ENCODE data around the gene GMEB1.

GMEB1 gene, protein sequence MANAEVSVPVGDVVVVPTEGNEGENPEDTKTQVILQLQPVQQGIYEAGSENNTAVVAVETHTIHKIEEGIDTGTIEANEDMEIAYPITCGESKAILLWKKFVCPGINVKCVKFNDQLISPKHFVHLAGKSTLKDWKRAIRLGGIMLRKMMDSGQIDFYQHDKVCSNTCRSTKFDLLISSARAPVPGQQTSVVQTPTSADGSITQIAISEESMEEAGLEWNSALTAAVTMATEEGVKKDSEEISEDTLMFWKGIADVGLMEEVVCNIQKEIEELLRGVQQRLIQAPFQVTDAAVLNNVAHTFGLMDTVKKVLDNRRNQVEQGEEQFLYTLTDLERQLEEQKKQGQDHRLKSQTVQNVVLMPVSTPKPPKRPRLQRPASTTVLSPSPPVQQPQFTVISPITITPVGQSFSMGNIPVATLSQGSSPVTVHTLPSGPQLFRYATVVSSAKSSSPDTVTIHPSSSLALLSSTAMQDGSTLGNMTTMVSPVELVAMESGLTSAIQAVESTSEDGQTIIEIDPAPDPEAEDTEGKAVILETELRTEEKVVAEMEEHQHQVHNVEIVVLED

DNA sequence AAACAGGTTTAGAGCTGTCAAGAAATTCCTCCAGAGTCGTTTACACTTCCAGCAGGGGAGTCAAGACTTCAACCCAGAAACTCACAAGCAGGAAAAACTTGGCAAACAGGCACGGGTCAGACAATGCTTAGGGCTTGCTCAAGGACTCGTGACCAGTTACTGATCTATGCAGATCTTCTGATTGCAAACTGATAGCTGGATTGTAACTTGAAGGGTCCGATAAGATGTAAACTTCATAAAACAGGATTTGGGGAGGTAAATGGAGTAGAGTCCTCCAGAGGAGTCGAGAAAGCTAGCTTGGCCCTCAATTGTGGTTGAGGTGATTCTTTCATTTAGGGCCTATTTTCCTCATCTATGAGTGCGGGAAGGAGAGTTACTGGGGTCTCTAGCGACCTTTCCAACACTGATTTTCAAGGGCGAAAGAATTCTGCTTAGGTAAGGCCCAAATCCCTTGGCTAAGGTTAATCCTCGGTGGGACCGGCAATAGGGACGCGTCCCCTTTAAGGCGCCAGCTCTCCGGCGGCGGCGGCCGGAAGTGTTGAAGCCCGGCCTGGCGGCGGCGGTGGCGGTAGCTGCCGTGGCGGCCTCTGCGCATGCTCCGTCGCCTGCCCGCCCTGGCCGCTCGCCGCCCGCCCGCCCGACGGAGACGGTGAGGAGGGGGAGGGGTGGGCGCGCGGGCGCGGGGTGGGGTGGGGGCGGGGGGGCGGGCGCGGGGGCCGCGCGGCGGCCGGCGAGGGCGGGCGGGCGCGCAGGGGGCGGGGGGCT lies at the start of gene GMEB1:
Gene GMEB1 (plus strand): TSS at position 594 of the 765 bp plus-strand sequence. CDS start 14,829 bp downstream, outside the sequence.
- DNase-seq (ENCODE audit: low spot score) = peak; percentile 96
- TF ChIP-seq CTCF (IDR thresholded peaks at IDR 0.05; ENCODE audit: extremely low read depth, missing control alignments) = no peak

DNA sequence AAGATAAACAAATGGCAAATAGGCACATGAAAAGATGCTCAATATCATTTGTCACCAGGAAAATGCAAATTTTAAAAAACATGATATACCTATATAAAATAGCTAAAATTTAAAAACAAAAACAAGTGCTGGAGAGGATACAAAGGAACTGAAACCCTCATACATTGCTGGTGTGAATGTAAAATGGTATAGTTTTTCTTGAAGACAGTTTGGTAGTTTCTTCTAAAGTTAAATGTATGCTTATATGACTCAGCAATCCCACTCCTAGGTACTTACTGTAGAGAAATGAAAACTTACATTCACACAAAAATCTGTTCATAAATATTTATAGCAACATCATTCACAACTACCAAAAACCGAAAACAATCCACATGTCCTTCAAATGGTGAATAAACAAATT lies 36.9 kb upstream of the GMEB1 start:
- no peak for TF ChIP-seq CTCF (IDR thresholded peaks at IDR 0.05; ENCODE audit: extremely low read depth, missing control alignments)
- DNase-seq (ENCODE audit: low spot score) = peak; percentile 22

GRCh38 chr1:28632560-28632959 lies 36.0 kb upstream of the GMEB1 start:
- TF ChIP-seq CTCF (IDR thresholded peaks at IDR 0.05; ENCODE audit: extremely low read depth, missing control alignments) = no peak
- no peak for DNase-seq (ENCODE audit: low spot score)

DNA sequence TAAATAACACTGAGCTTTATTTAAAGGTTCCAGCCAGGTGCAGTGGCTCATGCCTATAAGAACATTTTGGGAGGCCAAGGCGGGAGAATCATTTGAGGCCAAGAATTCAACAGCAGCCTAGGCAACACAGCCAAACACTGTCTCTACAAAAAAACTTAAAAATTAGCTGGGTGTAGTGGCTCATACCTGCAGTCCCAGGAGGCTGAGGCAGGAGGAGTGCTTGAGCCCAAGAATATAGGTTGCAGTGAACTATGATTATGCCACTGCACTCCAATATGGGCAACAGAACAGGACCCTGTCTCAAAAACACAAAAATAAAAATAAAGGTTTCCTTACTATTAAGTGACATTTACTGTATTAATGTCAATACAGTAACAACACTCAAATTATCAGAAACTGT lies 27.8 kb upstream of the GMEB1 start:
- DNase-seq (ENCODE audit: low spot score) = no peak
- peak; percentile 25 for TF ChIP-seq CTCF (IDR thresholded peaks at IDR 0.05; ENCODE audit: extremely low read depth, missing control alignments)

DNA sequence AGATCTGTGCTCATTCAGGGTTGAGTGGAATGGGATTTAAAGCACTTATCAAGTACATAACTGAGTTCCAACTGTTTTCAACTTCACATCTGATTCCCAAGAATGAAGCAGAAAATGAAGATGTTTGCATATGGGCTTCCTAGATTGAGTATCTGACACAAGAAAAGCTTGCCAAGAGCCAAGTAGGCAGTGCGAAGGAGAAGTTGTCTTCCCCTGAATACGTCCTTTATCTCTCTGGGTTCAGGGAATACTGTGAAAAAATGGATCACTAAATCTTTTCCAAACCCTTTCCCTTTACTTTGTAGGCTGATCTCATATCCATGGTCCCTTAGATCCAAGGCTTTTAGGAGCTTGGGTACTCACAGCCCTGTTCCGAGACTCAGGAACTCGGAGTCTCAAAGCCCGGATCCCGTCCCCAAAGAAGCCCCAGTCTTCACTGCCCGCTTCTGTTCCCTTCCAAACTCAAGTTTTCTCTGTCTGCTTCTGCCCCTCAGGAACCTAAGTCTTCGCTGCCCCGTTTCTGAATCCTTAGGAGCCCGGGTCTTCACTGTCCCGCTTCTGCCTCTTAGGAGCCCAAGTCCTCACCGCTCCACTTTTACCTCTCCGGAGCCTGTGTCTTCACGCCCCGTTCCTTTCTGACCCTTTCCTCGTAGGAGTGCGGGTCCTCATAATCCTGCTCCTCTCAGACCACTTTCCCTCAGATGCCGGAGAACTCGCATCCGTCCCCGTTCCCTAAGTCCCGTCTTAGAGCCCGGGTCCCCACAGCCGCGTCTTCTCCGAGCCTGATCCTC lies 26.3 kb upstream of the GMEB1 start:
- peak; percentile 29 for DNase-seq (ENCODE audit: low spot score)
- no peak for TF ChIP-seq CTCF (IDR thresholded peaks at IDR 0.05; ENCODE audit: extremely low read depth, missing control alignments)

DNA sequence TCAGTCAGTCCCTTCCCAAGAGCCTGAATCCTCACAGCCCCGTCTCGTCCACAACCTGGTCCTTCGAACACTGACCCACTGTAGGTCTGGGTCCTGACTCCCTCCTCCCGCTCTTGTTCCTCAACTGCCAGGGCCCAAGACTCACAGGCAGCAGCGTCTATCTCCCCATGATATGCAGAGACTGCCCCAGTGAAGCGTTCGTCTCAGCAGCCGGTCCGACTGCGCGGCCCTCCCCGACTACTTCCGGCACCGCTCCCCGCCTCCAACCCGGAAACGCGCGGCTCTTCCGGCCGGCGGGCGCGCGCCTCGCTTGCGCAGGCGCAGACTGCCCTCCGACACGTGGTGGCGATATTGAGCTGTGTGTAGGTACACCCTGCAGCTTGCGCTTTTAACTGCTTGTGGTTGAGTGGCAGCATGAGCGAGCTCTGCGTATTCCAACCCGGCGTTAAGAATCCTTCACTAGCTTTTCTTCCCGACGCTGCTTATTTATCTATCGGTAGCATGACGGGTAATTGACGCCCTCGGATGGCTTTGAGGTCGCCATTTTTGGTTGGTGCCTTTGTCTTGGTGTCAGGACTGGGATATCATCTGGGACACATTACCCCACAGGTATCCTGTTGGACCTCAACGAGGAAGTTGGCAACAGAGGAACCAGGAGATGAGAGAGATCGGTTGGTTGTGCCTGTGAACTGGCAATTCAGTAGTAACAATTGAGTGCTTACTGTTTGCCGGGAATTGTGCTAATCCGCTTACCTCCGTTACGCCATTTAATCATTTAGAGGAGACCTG lies 25.5 kb upstream of the GMEB1 start, which contains the start of gene TAF12:
Gene TAF12 (minus strand): TSS at position 221 of the 789 bp plus-strand sequence. CDS start 20,986 bp downstream, outside the sequence.
- TF ChIP-seq CTCF (IDR thresholded peaks at IDR 0.05; ENCODE audit: extremely low read depth, missing control alignments) = peak; percentile 38
- DNase-seq (ENCODE audit: low spot score) = peak; percentile 87

All from GM20000 (cell line).